ENCODE data around the gene TRO. TPM values are rescaled to one million over a fixed set of nuclear protein-coding genes. Genes with fewer than 3 reads are reported as not detected.

The TRO gene
- total RNA-seq, 2 experiments from 2014 or later, result 0.30 to 0.54 TPM

DNA sequence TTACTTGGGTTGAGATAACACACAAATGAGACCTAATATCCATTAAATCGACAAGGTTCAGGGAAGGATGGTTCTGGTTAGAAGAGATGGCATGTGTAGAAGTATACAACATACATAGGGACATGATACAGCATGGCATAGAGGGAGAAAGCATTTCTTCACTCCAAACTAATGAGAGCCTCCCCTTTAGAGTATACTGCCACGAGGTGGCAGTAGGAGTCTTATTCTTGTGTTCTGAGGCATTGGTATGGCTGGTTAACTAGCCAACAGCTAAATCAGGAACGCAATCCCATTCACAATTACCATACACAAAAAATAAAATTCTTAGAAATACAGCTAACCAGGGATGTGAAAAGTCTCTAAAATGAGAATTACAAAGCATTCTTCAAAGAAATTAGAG lies 29.1 kb upstream of the TRO start:
- CTCF ChIA-PET (ENCODE audit: unreplicated experiment), result no interaction called here
- H3K9me3 ChIP-seq (ENCODE audit: low read length), result no peaks in the 10 kb centered on the region
- no peak overlapping the region for H3K27ac ChIP-seq (ENCODE audit: low read depth, low read length, poor library complexity, severe bottlenecking)
- intact Hi-C loops (cut with micrococcal nuclease; ENCODE audit: unreplicated experiment), result loop anchor here (5.0 kb wide), 1 partner anchor 166 kb away; no protein-coding TSS in a partner anchor
- H2AFZ ChIP-seq (ENCODE audit: low read length), result no peak overlapping the region
- peak; percentile 34 for DNase-seq (ENCODE audit: low spot score)
- no peaks in the 10 kb centered on the region for H3K36me3 ChIP-seq (ENCODE audit: insufficient read depth, low read length)
- no peak for TF ChIP-seq EZH2phosphoT487 (IDR thresholded peaks at IDR 0.05; ENCODE audit: borderline replicate concordance, low read depth, low read length)
- TF ChIP-seq, protein P1, sequence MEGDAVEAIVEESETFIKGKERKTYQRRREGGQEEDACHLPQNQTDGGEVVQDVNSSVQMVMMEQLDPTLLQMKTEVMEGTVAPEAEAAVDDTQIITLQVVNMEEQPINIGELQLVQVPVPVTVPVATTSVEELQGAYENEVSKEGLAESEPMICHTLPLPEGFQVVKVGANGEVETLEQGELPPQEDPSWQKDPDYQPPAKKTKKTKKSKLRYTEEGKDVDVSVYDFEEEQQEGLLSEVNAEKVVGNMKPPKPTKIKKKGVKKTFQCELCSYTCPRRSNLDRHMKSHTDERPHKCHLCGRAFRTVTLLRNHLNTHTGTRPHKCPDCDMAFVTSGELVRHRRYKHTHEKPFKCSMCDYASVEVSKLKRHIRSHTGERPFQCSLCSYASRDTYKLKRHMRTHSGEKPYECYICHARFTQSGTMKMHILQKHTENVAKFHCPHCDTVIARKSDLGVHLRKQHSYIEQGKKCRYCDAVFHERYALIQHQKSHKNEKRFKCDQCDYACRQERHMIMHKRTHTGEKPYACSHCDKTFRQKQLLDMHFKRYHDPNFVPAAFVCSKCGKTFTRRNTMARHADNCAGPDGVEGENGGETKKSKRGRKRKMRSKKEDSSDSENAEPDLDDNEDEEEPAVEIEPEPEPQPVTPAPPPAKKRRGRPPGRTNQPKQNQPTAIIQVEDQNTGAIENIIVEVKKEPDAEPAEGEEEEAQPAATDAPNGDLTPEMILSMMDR (conservative IDR thresholded peaks at IDR 0.05; ENCODE audit: low read length), result peak; percentile 67
- H3K9me2 ChIP-seq (ENCODE audit: insufficient read depth, low read length), result no peaks in the 10 kb centered on the region
- H3K4me1 ChIP-seq (ENCODE audit: insufficient read depth, low read length, poor library complexity, severe bottlenecking), result no peaks in the 10 kb centered on the region
- POLR2A ChIA-PET, result interaction anchor here (0.6 kb wide), 1 partner anchor 165 kb away, joined by 3 read pairs; no protein-coding TSS in a partner anchor
- H3K79me2 ChIP-seq (ENCODE audit: insufficient read depth, low read depth, low read length), result no peaks in the 10 kb centered on the region
- BruUV-seq (replicated peaks), result no TSS peak
- H3K4me2 ChIP-seq (ENCODE audit: low read length), result no peak overlapping the region
- no peak overlapping the region for H3K4me3 ChIP-seq (ENCODE audit: low read depth, low read length, poor library complexity, severe bottlenecking)
- H4K20me1 ChIP-seq (ENCODE audit: insufficient read depth, low read length), result no peaks in the 10 kb centered on the region

DNA sequence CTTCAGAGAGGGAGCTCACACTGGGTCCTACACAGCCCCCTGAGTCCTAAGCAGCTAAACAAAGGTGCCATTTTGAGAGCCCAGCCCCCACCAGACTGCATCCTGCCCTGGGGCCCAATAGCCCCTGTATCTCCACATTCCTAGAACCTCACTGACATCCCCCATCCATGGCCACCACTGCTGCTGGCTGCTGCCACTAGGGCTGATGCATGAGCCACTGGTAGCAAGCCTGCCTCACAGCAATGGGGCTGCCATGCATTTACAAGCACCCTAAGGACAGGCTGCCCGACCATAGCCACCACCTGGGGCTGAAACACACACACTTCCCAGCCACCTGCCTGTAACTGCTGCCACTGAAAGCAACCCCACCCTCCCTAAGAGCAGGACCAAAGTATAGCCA lies 26.5 kb upstream of the TRO start:
- no peak for DNase-seq (ENCODE audit: low spot score)
- no TSS peak for BruUV-seq (replicated peaks)
- Histone ChIP-seq H3K27ac (ENCODE audit: low read depth, low read length, poor library complexity, severe bottlenecking) (no peak overlapping the region), H4K20me1 (ENCODE audit: insufficient read depth, low read length) (no peaks in the 10 kb centered on the region), H3K9me2 (ENCODE audit: insufficient read depth, low read length) (no peaks in the 10 kb centered on the region), H3K79me2 (ENCODE audit: insufficient read depth, low read depth, low read length) (no peaks in the 10 kb centered on the region), H3K4me3 (ENCODE audit: low read depth, low read length, poor library complexity, severe bottlenecking) (no peak overlapping the region), H3K4me2 (ENCODE audit: low read length) (no peak overlapping the region), H3K9me3 (ENCODE audit: low read length) (no peaks in the 10 kb centered on the region), H3K4me1 (ENCODE audit: insufficient read depth, low read length, poor library complexity, severe bottlenecking) (no peaks in the 10 kb centered on the region), H2AFZ (ENCODE audit: low read length) (no peak overlapping the region), H3K36me3 (ENCODE audit: insufficient read depth, low read length) (no peaks in the 10 kb centered on the region)
- intact Hi-C loops (cut with micrococcal nuclease; ENCODE audit: unreplicated experiment), result loop anchor here (5.0 kb wide), 1 partner anchor 163 kb away; no protein-coding TSS in a partner anchor
- ChIA-PET CTCF (ENCODE audit: unreplicated experiment) (no interaction called here), POLR2A (interaction anchor here (0.6 kb wide), 1 partner anchor 1354 kb away, joined by 4 read pairs; no protein-coding TSS in a partner anchor)
- TF ChIP-seq, protein P1 (conservative IDR thresholded peaks at IDR 0.05; ENCODE audit: low read length), result no peak
- TF ChIP-seq EZH2phosphoT487 (IDR thresholded peaks at IDR 0.05; ENCODE audit: borderline replicate concordance, low read depth, low read length), result no peak

DNA sequence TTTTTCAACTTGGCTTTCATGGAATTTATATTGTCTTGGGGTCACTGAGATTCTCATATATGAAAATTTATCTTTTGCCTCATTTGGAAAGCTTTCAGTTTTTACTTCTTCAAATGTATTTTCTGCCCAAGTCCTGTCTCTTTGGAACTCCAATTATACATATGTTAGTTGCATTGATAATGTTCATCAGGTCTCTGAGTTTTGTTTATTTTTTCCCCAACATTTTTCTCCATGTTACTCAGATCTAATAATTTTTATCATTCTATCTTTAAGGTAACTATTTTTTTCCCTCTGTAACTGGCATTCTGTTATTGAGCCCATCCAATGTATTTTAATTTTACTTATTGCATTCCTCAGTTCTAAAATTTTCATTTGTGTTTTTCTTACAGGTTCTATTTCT lies 10.7 kb upstream of the TRO start:
- TF ChIP-seq, protein P1 (conservative IDR thresholded peaks at IDR 0.05; ENCODE audit: low read length), result no peak
- no peak for TF ChIP-seq EZH2phosphoT487 (IDR thresholded peaks at IDR 0.05; ENCODE audit: borderline replicate concordance, low read depth, low read length)
- no peak overlapping the region for H3K4me2 ChIP-seq (ENCODE audit: low read length)
- no peaks in the 10 kb centered on the region for H4K20me1 ChIP-seq (ENCODE audit: insufficient read depth, low read length)
- no peak for DNase-seq (ENCODE audit: low spot score)
- H3K27ac ChIP-seq (ENCODE audit: low read depth, low read length, poor library complexity, severe bottlenecking), result no peak overlapping the region
- H3K36me3 ChIP-seq (ENCODE audit: insufficient read depth, low read length), result no peaks in the 10 kb centered on the region
- H3K79me2 ChIP-seq (ENCODE audit: insufficient read depth, low read depth, low read length), result no peaks in the 10 kb centered on the region
- H3K4me1 ChIP-seq (ENCODE audit: insufficient read depth, low read length, poor library complexity, severe bottlenecking), result no peaks in the 10 kb centered on the region
- no peak overlapping the region for H3K4me3 ChIP-seq (ENCODE audit: low read depth, low read length, poor library complexity, severe bottlenecking)
- H2AFZ ChIP-seq (ENCODE audit: low read length), result no peak overlapping the region
- H3K9me3 ChIP-seq (ENCODE audit: low read length), result no peaks in the 10 kb centered on the region
- BruUV-seq (replicated peaks), result no TSS peak
- H3K9me2 ChIP-seq (ENCODE audit: insufficient read depth, low read length), result no peaks in the 10 kb centered on the region
- ChIA-PET POLR2A (no interaction called here), CTCF (ENCODE audit: unreplicated experiment) (no interaction called here)
- intact Hi-C loops (cut with micrococcal nuclease; ENCODE audit: unreplicated experiment), result no loop called here
